ELR (cell line): ENCODE data around the gene GAD1.

Experiments
- DNase-seq: peaks from one replicate; pipeline ENCODE4 v3.0.0-alpha.2; 2015; ENCODE audit warnings: low read depth

Gene GAD1

DNA sequence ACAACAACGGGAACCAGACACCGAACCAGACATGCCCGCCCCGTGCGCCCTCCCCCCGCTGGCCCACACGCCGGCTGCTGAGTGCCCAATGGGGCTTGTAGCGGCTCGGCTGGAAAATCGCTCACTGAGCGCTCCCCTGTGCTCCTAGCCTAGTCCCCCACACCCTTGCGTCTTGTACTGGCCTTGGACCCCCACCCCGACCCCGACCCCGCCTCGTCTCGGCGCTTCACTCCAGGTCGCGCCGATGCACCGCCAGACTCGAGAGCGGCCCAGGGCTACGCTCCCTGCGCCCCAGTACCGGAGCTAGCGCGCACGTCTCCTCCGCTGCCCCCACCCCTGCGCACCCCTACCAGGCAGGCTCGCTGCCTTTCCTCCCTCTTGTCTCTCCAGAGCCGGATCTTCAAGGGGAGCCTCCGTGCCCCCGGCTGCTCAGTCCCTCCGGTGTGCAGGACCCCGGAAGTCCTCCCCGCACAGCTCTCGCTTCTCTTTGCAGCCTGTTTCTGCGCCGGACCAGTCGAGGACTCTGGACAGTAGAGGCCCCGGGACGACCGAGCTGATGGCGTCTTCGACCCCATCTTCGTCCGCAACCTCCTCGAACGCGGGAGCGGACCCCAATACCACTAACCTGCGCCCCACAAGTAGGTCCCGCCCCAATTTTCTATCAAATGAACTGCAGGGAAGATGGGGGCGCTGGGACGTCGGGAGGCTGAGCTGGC lies 1.5 kb downstream of the GAD1 start:
- DNase-seq, result no peak

DNA sequence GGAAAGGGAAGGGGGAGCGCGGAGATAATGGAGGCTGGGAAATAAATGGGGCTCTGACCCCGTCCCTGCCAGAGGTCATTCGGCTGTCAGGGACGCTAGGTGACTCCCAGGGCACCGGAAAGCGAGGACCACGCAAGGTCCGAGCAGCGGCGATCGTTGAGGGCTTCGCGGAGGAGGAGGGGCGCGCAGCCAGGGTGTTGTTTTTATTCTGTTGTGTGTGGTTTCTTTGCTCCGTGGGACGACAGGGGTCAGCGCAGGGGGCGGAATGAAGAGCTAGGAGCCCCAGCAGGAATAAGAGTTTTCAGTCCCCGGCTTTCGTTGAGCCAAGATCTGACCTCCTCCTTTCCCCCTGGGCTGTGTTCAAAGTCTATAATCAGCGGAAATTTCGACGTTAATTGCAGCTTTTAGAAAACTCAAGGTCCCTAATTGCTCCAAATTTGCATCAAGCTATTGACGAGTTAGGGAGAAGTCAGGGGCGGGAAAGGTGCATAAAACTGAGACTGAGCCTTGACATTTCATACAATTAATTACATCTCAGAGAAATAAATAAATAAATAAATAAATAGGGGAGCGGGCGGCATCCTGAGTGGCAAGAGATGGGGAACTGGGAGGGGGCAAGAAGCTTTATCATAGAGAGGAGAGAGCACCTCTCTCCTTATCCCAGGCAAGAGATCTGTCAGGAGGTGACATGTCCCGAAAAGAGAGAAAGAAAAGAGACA lies 2.2 kb downstream of the GAD1 start:
- no peak for DNase-seq

DNA sequence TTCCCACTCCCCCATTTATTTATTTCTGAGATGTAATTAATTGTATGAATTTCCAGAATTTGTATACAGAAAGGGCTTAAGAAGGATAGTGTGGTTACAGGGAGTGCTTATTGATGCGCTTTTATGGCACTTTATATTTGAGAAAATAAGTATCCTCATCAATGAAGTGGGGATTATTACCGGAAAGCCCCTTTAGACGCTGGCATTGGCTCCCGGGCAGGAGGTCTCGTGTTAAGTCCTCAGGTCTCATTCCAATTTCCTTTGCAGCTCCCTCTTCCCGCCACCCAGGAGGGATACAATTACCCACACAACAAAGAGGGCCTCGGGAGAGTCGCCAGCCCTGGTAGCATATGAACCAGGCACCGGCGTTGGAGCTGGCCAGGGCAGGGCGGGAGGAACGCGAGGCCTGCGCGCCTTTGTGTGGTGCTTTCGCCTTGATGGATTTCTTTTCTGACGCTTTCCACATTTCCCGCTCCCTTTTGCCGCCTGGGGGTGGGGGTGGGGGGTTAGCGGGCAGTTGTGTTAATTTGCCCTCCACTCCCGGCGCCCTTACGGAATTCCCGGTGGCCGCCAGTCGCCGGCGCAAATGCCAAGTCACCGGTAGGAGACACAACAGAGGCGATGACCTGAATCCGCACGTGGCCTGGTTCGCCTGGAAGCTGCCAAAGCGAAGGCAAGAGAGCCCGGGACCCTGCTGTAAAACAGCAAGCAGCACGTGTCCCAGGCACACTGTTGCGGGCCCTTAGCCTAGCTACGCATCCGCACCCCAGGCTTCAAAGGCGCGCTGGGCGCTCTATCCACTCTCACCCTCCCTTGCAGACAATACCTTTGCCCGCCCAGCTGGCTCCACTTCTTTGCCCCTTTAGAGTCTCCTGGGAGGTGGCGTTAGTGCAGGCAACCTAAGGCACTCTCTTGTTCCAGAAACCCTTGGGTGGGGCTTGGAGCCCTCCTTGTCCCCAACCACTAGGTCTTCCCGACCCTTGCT lies 3.3 kb downstream of the GAD1 start:
- no peak for DNase-seq

DNA sequence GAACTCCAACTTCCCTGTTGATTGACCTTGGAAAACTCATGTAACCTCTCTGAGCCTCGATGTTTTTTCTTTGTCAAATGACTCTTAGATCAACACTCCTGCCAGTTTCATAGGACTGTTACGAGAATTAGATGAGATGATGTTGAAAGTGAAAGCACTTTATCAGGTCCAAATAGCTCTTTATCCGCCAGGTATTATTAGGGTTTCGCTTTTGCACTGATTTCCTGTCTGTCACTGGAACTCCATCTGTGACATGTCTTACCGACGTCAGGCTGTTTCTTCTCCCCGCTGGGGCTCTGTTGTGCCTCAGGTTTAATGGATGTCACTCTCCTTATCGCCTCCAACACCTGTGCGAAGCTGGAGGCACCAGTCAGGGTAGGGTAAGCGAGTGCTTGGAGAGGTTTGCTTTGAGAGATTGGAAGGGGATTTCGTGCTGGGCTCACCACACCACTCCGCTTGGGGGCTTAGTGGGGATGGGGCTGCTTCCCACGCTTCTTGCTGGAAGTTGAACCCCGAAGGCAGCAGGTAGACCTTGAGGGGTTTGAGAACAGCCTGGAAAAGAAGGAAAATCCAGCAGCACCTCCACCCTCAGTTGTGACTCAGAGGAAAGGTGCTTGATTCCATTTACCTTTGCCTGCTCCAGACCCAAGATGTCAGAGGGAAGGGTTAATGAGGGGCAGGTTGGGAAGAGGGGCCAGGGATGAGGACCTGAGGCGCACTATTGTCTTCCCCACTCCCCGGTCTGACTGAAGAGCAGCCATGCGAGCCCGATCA lies 4.3 kb downstream of the GAD1 start:
- no peak for DNase-seq

DNA sequence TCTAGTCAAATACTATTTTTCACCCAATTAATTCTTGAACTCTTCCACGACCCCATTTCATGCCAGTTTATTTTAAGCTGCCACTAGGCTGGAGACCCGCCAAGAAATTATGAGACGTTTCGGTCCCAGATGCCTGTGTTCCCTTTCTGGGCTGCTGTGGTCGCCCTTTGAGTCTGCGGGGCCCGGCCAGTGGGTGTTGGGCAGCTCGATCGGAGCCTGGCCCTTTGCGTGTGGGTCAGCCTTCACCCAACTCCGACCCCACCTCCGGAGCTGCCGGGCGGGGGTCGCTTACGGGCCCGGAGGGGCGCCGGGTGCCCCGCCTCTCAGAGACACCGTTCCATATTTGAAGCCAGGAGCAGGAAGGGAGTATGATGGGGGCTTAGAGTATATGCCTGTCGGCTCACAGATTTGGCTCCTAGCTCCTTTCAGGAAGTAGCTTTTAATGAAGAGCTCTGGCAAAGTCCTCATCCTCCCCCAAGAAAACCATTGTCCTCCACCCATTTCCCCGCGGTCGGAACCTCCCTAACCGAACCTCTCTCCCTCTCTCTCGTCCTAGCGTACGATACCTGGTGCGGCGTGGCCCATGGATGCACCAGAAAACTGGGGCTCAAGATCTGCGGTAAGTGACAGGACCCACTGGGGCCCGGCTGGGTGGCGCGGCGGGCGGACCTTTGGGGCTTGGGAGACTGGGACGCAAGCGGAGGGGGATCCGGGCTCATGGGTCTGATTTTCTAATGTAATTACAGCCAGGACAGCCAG lies 5.0 kb downstream of the GAD1 start:
- no peak for DNase-seq

DNA sequence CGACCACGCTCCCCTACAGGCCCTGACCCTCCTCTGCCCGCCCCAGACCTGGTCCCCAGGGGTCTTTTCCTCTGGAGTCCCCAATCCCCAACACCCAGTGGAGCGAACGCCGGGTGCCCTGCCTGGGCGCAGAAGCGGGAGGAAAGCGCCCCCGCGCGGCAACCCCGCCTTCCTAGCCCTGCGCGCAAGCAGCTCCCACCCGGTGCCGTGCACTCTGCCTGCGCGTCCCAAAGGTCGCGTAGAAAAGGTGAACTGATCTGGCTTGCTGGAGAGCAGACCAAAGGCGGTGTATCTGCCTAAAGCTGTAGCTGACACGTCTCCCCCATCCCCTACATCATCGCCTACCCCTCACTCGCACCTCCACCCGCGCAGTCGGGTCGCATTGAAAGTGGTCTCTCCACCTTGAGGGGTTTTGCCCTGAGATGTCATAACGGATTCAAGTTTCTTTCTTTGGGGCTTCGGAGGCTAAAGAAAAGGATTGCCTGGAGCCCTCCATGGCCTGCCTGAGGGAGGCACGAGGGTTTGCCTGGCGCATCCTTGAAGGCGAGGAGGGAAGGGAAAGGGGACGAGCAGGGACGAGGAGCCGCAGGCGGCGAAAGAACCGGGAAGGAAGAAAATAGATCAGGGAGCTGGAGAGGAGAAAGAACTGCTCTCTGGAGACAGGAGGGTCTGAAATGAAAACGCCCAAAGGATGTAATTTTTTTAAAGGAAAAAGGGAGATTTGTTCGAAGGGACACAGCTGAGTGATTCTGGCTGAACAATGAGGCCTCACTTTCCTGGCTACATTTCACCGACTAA lies 5.8 kb downstream of the GAD1 start:
- DNase-seq, result no peak

DNA sequence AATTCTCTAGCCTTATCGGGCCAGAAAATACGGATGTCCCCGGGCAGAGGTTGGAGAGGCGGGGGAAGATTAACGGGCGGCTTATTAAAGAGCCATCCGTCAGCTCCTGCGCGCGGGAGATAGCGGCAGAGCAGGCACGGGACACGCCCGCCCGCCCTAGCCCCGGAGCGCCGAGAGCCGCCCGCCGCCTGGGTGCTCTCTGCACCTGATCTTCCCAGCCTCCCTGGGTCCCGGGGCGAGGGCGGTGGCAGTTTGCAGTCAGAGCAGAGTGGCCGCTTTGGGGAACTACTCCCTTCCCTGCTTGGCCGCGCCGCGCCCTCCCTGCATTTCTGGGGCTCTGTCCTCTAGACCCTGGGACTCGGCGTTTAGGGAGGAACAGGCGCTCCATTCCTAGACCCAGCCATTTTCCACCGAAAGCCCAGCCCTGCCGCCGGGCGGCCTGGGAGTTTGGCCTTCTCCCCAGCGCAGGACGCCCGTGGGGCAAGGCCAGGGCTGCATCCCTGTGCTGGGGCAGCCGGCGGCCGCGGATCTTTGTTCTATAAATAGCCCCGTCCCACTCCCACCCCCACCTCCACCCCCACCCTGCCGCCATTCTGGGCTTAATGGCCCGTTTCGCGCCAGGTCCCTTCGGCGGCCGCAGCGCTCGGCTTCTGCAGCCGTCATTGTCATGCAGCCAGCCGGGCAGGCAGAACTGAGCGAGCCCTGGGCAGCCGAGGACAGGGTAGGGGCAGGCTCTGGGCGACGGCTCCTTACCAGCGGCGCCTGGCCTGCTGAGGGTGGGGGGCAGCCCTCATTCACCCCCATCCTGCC lies 6.6 kb downstream of the GAD1 start:
- no peak for DNase-seq

DNA sequence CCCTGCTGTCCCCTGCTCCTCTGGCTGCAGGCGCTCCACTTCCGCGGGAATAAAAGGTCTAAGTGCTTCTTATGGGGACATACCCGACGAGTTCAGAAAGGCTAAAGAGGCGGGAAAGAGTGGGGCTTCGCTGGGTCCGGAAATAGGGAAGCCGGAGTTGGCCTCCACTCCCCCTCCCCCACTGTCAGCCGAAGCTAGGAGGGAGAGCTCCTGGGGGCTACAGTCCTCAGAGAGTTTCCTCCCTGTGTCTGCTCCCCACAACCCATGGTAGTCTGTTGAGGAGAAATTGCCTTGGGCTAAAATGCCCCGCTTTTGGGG lies 7.2 kb downstream of the GAD1 start:
- no peak for DNase-seq

DNA sequence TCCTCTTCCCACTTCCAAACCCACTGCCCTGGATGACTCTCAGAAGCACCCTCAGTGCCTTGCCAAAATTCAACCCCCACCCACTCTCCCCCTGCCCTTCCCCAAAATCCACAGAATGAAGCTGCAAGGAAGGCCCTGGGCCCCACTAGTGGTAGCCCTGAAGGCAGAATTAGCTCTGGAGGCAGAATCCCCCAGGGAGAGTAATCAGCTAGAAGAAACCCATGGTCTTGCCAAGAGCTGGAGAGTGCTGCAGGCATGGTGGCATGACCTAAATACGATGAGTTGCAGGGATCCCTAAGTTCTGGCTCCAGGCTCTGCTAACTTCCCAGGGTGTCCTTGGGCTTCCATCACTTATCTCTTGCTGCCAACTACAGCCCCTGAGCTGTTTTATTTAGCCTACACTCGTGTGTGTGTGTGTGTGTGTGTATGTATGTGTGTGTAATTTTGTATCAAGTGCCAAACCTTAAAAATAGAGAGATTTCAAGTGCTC lies 7.9 kb downstream of the GAD1 start:
- no peak for DNase-seq

DNA sequence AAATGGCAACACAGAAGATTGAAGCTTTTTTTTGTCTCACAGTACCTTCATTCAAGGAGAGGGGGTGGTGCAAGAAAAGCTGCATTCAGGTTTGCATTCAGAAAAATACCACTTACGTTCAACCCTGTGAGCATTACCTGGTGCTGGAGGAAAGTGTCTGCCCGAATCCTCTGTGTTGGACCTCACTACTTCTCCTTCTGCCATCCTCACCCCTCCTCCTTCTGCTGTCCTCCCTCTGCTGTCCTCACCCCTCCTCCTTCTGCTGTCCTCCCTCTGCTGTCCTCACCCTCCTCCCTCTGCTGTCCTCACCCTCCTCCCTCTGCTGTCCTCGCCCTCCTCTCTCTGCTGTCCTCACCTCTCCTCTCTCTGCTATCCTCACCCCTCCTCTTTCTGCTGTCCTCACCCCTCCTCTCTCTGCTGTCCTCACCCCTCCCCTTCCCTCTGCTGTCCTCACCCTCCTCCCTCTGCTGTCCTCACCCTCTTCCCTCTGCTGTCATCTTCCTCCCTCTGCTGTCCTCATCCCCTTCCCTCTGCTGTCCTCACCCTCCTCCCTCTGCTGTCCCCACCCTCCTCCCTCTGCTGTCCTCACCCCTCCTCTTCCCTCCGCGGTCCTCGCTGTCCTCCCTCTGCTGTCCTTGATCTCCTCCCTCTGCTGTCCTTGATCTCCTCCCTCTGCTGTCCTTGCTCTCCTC lies 11.3 kb downstream of the GAD1 start:
- DNase-seq, result no peak

DNA sequence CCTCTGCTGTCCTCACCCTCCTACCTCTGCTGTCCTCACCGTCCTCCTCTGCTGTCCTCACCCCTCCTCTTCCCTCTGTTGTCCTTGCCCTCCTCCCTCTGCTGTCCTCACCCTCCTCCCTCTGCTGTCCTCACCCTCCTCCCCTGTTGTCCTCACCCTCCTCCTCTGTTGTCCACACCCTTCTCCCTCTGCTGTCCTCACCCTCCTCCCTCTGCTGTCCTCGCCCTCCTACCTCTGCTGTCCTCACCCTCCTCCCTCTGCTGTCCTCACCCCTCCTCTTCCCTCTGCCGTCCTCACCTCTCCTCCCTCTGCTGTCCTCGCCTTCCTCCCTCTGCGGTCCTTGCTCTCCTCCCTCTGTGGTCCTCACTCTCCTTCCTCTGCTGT lies 11.8 kb downstream of the GAD1 start:
- no peak for DNase-seq

DNA sequence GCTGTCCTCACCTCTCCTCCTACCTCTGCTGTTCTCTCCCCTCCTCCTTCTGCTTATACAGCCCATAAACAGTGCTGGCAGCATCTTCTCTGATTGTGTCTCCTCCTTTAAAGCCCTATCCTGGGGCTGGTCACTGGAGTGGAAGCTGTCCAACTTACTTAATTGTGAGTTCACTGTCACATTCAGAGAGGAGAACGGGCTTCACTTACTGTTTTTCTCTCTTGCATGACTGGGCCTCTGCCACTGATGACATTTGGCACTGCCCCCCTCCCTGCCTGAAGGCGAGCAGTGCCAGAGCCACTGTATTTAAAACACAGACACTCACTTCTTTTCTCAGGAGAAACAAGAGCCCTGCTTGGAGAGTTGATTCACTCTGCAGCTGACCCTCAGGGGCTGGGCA lies 12.3 kb downstream of the GAD1 start:
- no peak for DNase-seq

DNA sequence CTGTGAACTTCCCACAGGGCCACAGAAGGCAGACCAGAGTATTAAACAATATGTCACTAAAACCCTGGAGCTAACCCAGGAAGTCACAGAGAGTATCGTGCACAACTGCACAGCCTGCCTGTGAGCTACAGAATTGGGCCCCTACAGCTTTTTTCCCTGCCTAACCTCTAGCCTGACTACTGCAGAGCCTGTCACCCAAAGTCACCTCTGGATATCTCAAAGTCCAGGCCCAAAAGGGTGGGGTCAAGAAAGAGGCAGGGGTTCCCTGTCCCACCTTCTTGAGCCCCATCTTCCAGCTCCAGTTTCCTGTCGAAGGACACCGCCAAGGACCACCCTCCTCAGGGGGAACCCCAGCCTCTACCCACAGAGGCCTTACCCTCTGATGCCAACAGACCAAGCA lies 13.5 kb downstream of the GAD1 start:
- DNase-seq, result no peak

DNA sequence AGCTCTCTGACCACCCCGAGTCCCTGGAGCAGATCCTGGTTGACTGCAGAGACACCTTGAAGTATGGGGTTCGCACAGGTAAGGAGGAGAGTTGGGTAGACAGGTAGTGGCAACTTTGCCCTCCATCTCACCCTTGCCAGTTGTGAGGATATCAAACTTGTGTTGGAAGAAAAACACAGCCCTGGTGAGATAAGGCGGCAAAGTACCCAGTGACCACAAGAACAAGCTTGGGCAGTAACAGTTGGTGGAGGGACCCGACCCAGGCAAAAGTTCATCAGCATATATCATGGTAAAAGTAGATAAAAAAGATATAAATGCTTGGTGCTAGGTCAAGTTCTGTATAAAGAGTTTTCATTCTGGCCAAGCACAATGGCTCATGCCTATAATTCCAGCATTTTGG lies 14.4 kb downstream of the GAD1 start:
- DNase-seq, result no peak

DNA sequence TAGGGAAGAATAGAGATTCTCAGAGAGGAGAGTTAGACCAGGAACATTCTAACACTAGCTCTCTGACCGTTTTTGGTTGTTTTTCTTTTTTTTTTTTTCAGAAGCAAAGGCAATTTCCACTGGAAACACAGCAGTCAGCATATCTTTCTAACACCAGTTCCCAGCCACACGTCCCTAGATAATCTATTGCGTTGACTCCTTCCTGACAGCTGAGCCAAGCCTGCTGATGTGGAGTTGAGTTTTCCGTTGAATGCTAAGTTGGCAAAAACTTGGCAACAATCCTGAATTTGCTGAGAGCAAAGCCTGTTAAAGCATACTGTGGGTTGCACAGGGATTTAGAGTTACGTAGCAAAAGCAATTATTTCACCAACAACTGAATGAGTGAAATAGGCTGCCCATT lies 19.3 kb downstream of the GAD1 start:
- DNase-seq, result no peak

DNA sequence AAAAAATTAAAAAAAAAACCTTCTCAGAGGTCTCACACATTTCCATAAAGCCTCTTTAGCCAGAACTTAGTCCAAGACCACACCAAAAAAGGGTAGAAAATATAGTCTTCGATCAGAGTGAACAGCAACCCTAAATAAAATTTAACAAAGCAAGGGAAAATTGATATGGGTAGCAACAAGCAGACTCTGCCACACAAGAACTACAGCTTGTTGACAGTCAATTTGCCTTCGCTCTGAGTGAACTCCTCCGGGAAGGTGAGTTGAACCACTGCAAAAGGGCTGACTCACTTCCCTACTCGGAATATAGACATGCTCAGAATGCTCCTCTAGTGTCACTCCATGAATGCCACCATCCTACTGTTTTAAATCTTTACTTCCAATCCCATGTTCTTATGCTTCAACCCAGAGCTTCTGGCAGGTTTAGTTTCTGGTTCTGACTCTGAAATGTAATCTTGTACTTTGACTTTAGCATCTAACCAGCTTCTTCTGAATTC lies 24.1 kb downstream of the GAD1 start:
- no peak for DNase-seq

DNA sequence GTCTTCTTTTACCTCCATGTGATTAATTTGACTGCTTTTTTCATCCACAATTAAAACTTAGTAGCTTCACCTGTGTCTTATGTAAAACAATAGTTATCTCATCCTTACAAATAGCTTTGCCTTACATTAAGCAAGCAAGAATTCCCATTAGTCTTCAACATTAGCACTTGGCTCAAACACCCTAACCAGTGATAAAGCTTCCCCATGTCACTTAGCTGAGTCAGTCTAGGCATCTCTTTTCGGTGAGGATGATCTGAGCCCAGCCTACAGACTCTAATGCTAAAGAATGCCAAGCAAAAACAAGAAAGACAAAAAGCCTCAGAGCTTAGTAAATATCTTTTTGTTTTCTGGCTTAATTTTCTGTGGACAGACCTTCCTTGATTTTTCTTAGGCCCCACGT lies 26.1 kb downstream of the GAD1 start:
- DNase-seq, result peak; percentile 45

DNA sequence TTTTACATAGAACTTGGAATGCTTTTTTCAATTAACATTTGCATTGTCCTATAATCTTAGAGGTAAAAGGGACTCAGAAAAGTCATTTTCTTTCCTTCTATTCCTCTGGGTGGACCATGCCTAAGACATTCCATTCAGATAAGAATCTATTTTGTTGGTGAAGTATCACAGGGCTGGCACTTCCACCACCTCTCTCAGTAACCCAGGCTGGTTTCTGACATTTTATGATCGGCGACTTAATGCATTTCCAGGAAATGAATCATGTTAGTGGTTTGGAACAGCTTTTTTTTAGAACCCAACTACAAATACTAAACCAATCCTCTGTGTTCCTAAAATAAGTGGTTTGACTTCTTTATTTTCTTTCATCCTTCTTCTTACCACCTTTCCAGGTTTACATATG lies 27.0 kb downstream of the GAD1 start:
- DNase-seq, result peak; percentile 83

DNA sequence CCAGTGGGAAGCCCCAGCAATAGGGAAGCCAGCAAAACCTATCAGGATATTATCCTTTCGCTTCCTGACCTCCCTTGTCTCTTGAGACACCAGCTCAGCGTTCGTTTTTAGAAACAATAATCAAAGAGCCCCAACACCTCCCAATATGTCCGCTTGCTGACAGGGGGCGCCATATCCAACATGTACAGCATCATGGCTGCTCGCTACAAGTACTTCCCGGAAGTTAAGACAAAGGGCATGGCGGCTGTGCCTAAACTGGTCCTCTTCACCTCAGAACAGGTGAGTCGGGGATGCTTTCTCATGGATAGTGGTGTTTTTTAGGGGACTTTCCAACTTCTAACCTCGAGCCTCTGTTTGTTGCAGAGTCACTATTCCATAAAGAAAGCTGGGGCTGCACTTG lies 28.7 kb downstream of the GAD1 start:
- no peak for DNase-seq
